Hepatocyte (in vitro differentiated cells): Measurements from ENCODE around the gene MBNL3.

ENCODE experiments used
- EZH2 ChIP-seq: fragments of 200-600 bp; sonication (generic); IDR thresholded peaks from 2 replicates; pipeline ENCODE4 v1.6.1; 2016; ENCODE audit warnings: antibody characterized with exemption, mild to moderate bottlenecking, borderline replicate concordance
- EZH2phosphoT487 ChIP-seq: fragments of 200-600 bp; sonication (generic); IDR thresholded peaks from one replicate; pipeline ENCODE4 v1.6.1; 2018; ENCODE audit warnings: antibody characterized with exemption, mild to moderate bottlenecking, low read depth, moderate library complexity; ENCODE audit not compliant: unreplicated experiment, severe bottlenecking
- TF ChIP-seq, protein P1 (sequence below): fragments of 200-600 bp; sonication (generic); IDR thresholded peaks from 2 replicates; pipeline ENCODE4 v1.5.1; 2016; ENCODE audit warnings: antibody characterized with exemption, mild to moderate bottlenecking; ENCODE audit not compliant: poor library complexity

- TF ChIP-seq, protein P1, sequence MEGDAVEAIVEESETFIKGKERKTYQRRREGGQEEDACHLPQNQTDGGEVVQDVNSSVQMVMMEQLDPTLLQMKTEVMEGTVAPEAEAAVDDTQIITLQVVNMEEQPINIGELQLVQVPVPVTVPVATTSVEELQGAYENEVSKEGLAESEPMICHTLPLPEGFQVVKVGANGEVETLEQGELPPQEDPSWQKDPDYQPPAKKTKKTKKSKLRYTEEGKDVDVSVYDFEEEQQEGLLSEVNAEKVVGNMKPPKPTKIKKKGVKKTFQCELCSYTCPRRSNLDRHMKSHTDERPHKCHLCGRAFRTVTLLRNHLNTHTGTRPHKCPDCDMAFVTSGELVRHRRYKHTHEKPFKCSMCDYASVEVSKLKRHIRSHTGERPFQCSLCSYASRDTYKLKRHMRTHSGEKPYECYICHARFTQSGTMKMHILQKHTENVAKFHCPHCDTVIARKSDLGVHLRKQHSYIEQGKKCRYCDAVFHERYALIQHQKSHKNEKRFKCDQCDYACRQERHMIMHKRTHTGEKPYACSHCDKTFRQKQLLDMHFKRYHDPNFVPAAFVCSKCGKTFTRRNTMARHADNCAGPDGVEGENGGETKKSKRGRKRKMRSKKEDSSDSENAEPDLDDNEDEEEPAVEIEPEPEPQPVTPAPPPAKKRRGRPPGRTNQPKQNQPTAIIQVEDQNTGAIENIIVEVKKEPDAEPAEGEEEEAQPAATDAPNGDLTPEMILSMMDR = no peak
- TF ChIP-seq EZH2 (no peak), EZH2phosphoT487 (no peak)
Measured at GRCh38 chrX:132395645-132396044, 93.2 kb downstream of the MBNL3 start.
